Gastroesophageal sphincter (tissue), 4 donors: ENCODE data around the gene ARHGEF16. TPM values are rescaled to one million over a fixed set of nuclear protein-coding genes. Genes with fewer than 3 reads are reported as not detected.

ENCODE experiments used
- ATAC-seq: fragments of 150-250 bp; one replicate; pipeline ENCODE4 v1.9.1; 2016; ENCODE audit warnings: mild to moderate bottlenecking, moderate library complexity
- H3K27ac ChIP-seq, 4 donors: fragments of 200-600 bp; sonication (generic) in 3 of 4; 1 replicate in 3 of 4; 2 replicates in 1 of 4; pipeline ENCODE4 v1.5.1; 2016 to 2019
- H3K27me3 ChIP-seq: fragments of 200-600 bp; sonication (generic); one replicate; pipeline ENCODE4 v1.5.1; 2019
- H3K36me3 ChIP-seq, 2 donors: fragments of 200-600 bp; sonication (generic); one replicate each; pipeline ENCODE4 v1.5.1; 2019; ENCODE audit warnings: control low read depth in 1 of 2
- H3K4me1 ChIP-seq, 3 donors: fragments of 200-600 bp; sonication (generic); 1 replicate in 2 of 3; 2 replicates in 1 of 3; pipeline ENCODE4 v1.5.1; 2016 to 2019; ENCODE audit warnings: control low read depth in 2 of 3
- H3K4me3 ChIP-seq, 2 donors: fragments of 200-600 bp; sonication (generic); one replicate each; pipeline ENCODE4 v1.5.1; 2019; ENCODE audit warnings: mild to moderate bottlenecking in 1 of 2, moderate library complexity in 1 of 2
- H3K9me3 ChIP-seq, 3 donors: fragments of 200-600 bp; sonication (generic); one replicate each; pipeline ENCODE4 v1.5.1; 2017 to 2019; ENCODE audit warnings: control low read depth in 2 of 3
- EP300 ChIP-seq: sonication (generic); formaldehyde crosslinking; IDR thresholded peaks from one replicate; pipeline ENCODE4 v1.6.1; 2017; ENCODE audit warnings: antibody characterized with exemption, mild to moderate bottlenecking
- POLR2A ChIP-seq, 2 donors: fragments of 450-650 bp; IDR thresholded peaks; one replicate each; pipeline ENCODE4 v1.6.1; 2017; ENCODE audit warnings: antibody characterized with exemption in 2 of 2, mild to moderate bottlenecking in 2 of 2, moderate library complexity in 1 of 2
- POLR2AphosphoS5 ChIP-seq: sonication (generic); formaldehyde crosslinking; IDR thresholded peaks from one replicate; pipeline ENCODE4 v1.6.1; 2017; ENCODE audit warnings: antibody characterized with exemption
- WGBS, 2 donors: methylation state at CpG; one replicate each; pipeline ENCODE4 v1.1.5; 2018; ENCODE audit warnings: low coverage in 1 of 2; 5-methylcytosine and 5-hydroxymethylcytosine counted together
- total RNA-seq, 4 donors: library from RNA; depleted of rRNA; stranded (reverse); fragments of >200 nt; gene quantifications; one replicate each; pipeline ENCODE4 v1.1.0, GENCODE V29; 2016
- TF ChIP-seq, protein P1 (sequence below), 4 experiments: fragments of 200-600 bp in 2 of 4; fragments of 450-650 bp in 2 of 4; sonication (generic) in 1 of 4; IDR thresholded peaks; one replicate each; pipeline ENCODE4 v1.5.1; 2017 to 2019; ENCODE audit warnings: antibody characterized with exemption in 4 of 4, mild to moderate bottlenecking in 2 of 4, moderate library complexity in 2 of 4

ARHGEF16 gene
- total RNA-seq, 4 donors from 2014 or later, result 0.54 to 2.3 (median 0.87) TPM

DNA sequence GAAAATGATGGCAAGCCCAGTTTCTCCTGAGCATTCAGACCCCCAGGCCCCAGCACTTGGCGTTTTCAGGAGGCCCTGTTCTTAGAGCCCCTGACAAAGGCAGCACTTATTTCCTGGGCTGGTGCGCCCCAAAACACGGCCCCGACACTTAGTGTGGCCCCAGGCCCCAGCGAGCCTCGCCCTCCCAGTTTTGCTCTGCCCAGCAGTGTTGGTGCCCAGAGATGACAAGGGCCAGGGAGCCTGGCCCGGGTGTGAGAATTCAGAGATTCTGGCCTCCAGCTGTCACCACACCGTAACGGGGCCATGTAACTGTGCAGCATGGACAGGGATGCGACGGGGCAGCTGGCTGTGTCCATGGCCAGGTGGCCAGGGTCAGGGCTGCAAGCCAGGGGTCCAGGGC lies 18.0 kb upstream of the ARHGEF16 start:
- Histone ChIP-seq H3K4me1 (no peaks in the 10 kb centered on the region), H3K9me3 (peaks cover 0 to 8% (median 0%) of the 10 kb centered on the region in 3 donors), H3K27ac (no peak overlapping the region), H3K27me3 (peaks cover 66% of the 10 kb centered on the region), H3K36me3 (no peaks in the 10 kb centered on the region), H3K4me3 (no peak overlapping the region)
- no peak for ATAC-seq
- no CpG with 5 or more reads among the region's 11 CpGs for WGBS, 2 donors
- no peak for TF ChIP-seq EP300
- TF ChIP-seq, protein P1, sequence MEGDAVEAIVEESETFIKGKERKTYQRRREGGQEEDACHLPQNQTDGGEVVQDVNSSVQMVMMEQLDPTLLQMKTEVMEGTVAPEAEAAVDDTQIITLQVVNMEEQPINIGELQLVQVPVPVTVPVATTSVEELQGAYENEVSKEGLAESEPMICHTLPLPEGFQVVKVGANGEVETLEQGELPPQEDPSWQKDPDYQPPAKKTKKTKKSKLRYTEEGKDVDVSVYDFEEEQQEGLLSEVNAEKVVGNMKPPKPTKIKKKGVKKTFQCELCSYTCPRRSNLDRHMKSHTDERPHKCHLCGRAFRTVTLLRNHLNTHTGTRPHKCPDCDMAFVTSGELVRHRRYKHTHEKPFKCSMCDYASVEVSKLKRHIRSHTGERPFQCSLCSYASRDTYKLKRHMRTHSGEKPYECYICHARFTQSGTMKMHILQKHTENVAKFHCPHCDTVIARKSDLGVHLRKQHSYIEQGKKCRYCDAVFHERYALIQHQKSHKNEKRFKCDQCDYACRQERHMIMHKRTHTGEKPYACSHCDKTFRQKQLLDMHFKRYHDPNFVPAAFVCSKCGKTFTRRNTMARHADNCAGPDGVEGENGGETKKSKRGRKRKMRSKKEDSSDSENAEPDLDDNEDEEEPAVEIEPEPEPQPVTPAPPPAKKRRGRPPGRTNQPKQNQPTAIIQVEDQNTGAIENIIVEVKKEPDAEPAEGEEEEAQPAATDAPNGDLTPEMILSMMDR (IDR thresholded peaks at IDR 0.05), result no peak
- TF ChIP-seq POLR2AphosphoS5, result no peak
- no peak for TF ChIP-seq POLR2A (IDR thresholded peaks at IDR 0.05)

- WGBS, 2 donors, result 90% methylated on average over 4 of the region's 14 CpGs; no CpG with 5 or more reads in 1 of the 2 donors
- no peak for ATAC-seq
- TF ChIP-seq POLR2A (IDR thresholded peaks at IDR 0.05) (no peak), POLR2AphosphoS5 (no peak), EP300 (no peak)
- TF ChIP-seq, protein P1 (IDR thresholded peaks at IDR 0.05), result no peak
- Histone ChIP-seq H3K36me3 (no peaks in the 10 kb centered on the region), H3K4me3 (no peak overlapping the region), H3K4me1 (no peaks in the 10 kb centered on the region), H3K27ac (no peak overlapping the region), H3K27me3 (peaks cover 67% of the 10 kb centered on the region), H3K9me3 (peaks cover 0 to 8% (median 0%) of the 10 kb centered on the region in 3 donors)
Observed at GRCh38 chr1:3436901-3437300, 17.6 kb upstream of the ARHGEF16 start.

- WGBS, 2 donors, result 60 to 90% methylated on average over 1 to 7 of the region's 9 CpGs
Observed at GRCh38 chr1:3438661-3439180, 15.7 kb upstream of the ARHGEF16 start.

DNA sequence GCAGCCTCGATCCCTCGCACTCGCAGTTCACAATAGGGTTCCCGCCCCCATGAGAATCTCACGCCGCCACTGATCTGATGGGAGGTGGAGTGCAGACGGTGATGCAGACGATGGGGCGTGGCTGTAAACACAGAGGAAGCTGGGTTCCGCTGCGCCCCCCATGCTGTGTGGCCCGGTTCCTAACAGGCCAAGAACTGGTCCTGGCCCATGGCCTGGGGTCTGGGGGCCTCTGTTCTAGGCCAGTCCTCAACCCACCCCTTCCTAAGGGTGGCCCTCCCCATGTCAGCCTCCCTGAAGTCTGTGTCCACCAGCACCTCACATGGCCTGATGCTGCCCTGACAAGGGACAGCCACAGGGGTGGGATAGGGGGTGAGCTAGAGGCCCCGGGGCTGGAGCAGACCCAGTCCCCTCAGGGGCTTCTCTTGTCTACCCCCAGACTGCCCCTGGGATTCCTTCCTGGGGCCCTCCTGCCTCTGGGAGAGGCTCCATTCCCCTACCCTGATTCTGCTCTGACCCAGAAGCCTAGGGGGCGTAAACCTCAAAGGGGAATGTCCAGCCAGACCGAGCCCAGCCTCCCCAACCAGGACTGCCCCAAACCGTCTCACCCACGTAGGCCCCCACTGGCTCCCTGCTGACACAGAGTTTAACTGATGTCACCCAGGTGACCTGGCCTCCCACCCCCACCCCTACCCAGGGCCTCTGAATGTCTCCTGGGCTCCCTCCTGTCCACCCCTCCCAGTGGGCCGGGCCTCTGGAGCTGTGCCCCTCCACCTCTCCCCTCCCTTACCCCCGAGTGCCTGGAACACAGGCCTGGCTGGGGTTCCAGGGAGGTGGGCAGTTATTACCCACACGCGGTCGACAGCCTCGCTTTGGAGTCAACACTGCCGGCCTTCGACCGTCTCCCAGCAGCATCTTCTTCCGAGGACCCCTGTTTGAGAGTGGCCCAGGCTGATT lies 14.8 kb upstream of the ARHGEF16 start:
- TF ChIP-seq EP300 (no peak), POLR2AphosphoS5 (no peak), POLR2A (IDR thresholded peaks at IDR 0.05) (no peak)
- TF ChIP-seq, protein P1 (IDR thresholded peaks at IDR 0.05), result no peak
- Histone ChIP-seq H3K4me1 (no peaks in the 10 kb centered on the region), H3K36me3 (no peaks in the 10 kb centered on the region), H3K4me3 (no peak overlapping the region), H3K27ac (peak overlapping the region in 1 of 4 donors; percentile 2), H3K9me3 (peaks cover 0 to 8% (median 0%) of the 10 kb centered on the region in 3 donors), H3K27me3 (peaks cover 91% of the 10 kb centered on the region)
- ATAC-seq, result no peak
- 71% methylated on average over 15 of the region's 27 CpGs; no CpG with 5 or more reads in 1 of the 2 donors for WGBS, 2 donors

More at GRCh38 chr1:3438661-3439180, 15.7 kb upstream of the ARHGEF16 start:
- H3K4me3 ChIP-seq, result no peak overlapping the region
- no peaks in the 10 kb centered on the region for H3K4me1 ChIP-seq
- no peak overlapping the region for H3K27ac ChIP-seq
- TF ChIP-seq EP300 (no peak), POLR2A (IDR thresholded peaks at IDR 0.05) (no peak), POLR2AphosphoS5 (no peak)
- TF ChIP-seq, protein P1 (IDR thresholded peaks at IDR 0.05), result no peak
- no peaks in the 10 kb centered on the region for H3K36me3 ChIP-seq
- H3K27me3 ChIP-seq, result peaks cover 86% of the 10 kb centered on the region
- peaks cover 0 to 8% (median 0%) of the 10 kb centered on the region in 3 donors for H3K9me3 ChIP-seq
- no peak for ATAC-seq
